ENCODE measurements around the gene DLX1. TPM values are rescaled to one million over a fixed set of nuclear protein-coding genes. Genes with fewer than 3 reads are reported as not detected.

The DLX1 gene
- total and polyA plus RNA-seq, 2 of the 8 experiments (the other 6 are each of a cell fraction or from before 2014, with no cell fraction given) = 0.11 TPM; not detected in 1

GRCh38 chr2:172049567-172050120 lies 35.7 kb upstream of the DLX1 start:
- Histone ChIP-seq H3K79me2 (ENCODE audit: control insufficient read depth in 1 of 2, insufficient read depth in 2 of 2, low read length in 2 of 2) (no peaks in the 10 kb centered on the region), H2AK5ac (ENCODE audit: low read depth, low read length) (no peak overlapping the region), H3K23ac (ENCODE audit: insufficient read length) (no peak overlapping the region), H2BK12ac (ENCODE audit: low read depth, low read length) (no peak overlapping the region), H4K8ac (ENCODE audit: extremely low read depth, insufficient read depth, low read length) (no peak overlapping the region), H3K4me3 (ENCODE audit: extremely low read depth in 1 of 4, insufficient read depth in 2 of 4, low read depth in 3 of 4, low read length in 4 of 4) (no peak overlapping the region), H3K9me3 (ENCODE audit: insufficient read depth in 2 of 2, low read depth in 1 of 2, low read length in 1 of 2) (no peaks in the 10 kb centered on the region), H2BK15ac (ENCODE audit: low read length) (no peak overlapping the region), H3K14ac (ENCODE audit: insufficient read length) (no peak overlapping the region), H3K36me3 (ENCODE audit: control insufficient read depth in 2 of 4, insufficient read depth in 4 of 4, low read length in 3 of 4) (no peaks in the 10 kb centered on the region), H4K20me1 (replicated peaks in 1 of 2; ENCODE audit: control insufficient read depth in 1 of 2, insufficient read depth in 2 of 2, low read length in 2 of 2) (no peaks in the 10 kb centered on the region), H3K79me1 (ENCODE audit: low read depth, low read length) (no peaks in the 10 kb centered on the region), H3K4ac (replicated peaks; ENCODE audit: insufficient read length, low read depth, low read length) (no peak overlapping the region), H2BK120ac (replicated peaks; ENCODE audit: low read depth, low read length) (no peak overlapping the region), H2BK5ac (ENCODE audit: low read depth, low read length) (no peak overlapping the region), H2AFZ (ENCODE audit: low read length) (no peak overlapping the region), H3K9ac (replicated peaks in 1 of 4; ENCODE audit: extremely low read depth in 1 of 4, low read depth in 3 of 4, low read length in 3 of 4) (no peak overlapping the region), H3K27ac (ENCODE audit: low read depth, low read length) (no peak overlapping the region), H3K18ac (ENCODE audit: extremely low read depth, low read length) (no peak overlapping the region), H3K23me2 (ENCODE audit: low read depth, low read length) (no peaks in the 10 kb centered on the region), H3K56ac (replicated peaks; ENCODE audit: insufficient read length, low read depth, low read length) (no peak overlapping the region), H2BK20ac (ENCODE audit: low read length) (no peak overlapping the region), H3K4me2 (ENCODE audit: insufficient read depth in 1 of 2, low read depth in 2 of 2, low read length in 2 of 2) (no peak overlapping the region), H3K27me3 (replicated peaks in 1 of 4; ENCODE audit: control insufficient read depth in 3 of 4, extremely low read depth in 1 of 4, insufficient read depth in 3 of 4, low read length in 3 of 4) (no peaks in the 10 kb centered on the region), H4K5ac (ENCODE audit: insufficient read length, low read depth, low read length) (no peak overlapping the region), H3K4me1 (replicated peaks in 1 of 4; ENCODE audit: control insufficient read depth in 3 of 4, insufficient read depth in 4 of 4, low read length in 3 of 4) (no peaks in the 10 kb centered on the region; a peak in 2 of 7 replicates), H4K91ac (replicated peaks; ENCODE audit: insufficient read length, low read length) (no peak overlapping the region)
- CTCF ChIA-PET (ENCODE audit: partially characterized antibody) = interaction anchor here (1.1 to 1.2 kb wide), 2 partner anchors 10 to 63 kb away, joined by 4 read pairs; no protein-coding TSS in a partner anchor
- no peak for DNase-seq (ENCODE audit: low read depth in 1 of 2, low spot score in 2 of 2)
- no peak for FAIRE-seq
- POLR2A ChIA-PET (ENCODE audit: partially characterized antibody) = no interaction called here
- WGBS, 2 experiments (ENCODE audit: extremely low coverage in 1 of 2, insufficient coverage in 1 of 2, insufficient read length in 1 of 2, insufficient replicate concordance in 2 of 2, low coverage in 1 of 2, low lambda C conversion rate in 2 of 2, missing lambda C conversion rate in 1 of 2) = 85% methylated on average over 2 of the region's 2 CpGs; no CpG with 5 or more reads in 1 of the 2 experiments
- TF ChIP-seq CREB1 (IDR thresholded peaks at IDR 0.05) = no peak
- TF ChIP-seq KDM4A (IDR thresholded peaks at IDR 0.05; ENCODE audit: low read depth, low read length, severe bottlenecking) = no peak
- TF ChIP-seq KDM5A (IDR thresholded peaks at IDR 0.05; ENCODE audit: low read length) = no peak
- TF ChIP-seq POLR2A (IDR thresholded peaks at IDR 0.05; ENCODE audit: control extremely low read depth in 1 of 2, low read depth in 2 of 2, low read length in 2 of 2) = no peak
- TF ChIP-seq KDM1A (IDR thresholded peaks at IDR 0.05; ENCODE audit: borderline replicate concordance, low read length) = no peak
- no peak for TF ChIP-seq TAF7 (optimal IDR thresholded peaks at IDR 0.05; ENCODE audit: borderline replicate concordance, low read depth, low read length)
- no peak for TF ChIP-seq SP4 (IDR thresholded peaks at IDR 0.05; ENCODE audit: low read length)
- TF ChIP-seq POU5F1 (IDR thresholded peaks at IDR 0.05; ENCODE audit: low read depth, low read length) = no peak
- no peak for TF ChIP-seq JUN (IDR thresholded peaks at IDR 0.05; ENCODE audit: low read depth, low read length)
- no peak for TF ChIP-seq GTF2F1 (IDR thresholded peaks at IDR 0.05; ENCODE audit: borderline replicate concordance, low read depth, low read length)
- no peak for TF ChIP-seq SP1 (IDR thresholded peaks at IDR 0.05; ENCODE audit: low read depth, low read length)
- TF ChIP-seq, protein P1, sequence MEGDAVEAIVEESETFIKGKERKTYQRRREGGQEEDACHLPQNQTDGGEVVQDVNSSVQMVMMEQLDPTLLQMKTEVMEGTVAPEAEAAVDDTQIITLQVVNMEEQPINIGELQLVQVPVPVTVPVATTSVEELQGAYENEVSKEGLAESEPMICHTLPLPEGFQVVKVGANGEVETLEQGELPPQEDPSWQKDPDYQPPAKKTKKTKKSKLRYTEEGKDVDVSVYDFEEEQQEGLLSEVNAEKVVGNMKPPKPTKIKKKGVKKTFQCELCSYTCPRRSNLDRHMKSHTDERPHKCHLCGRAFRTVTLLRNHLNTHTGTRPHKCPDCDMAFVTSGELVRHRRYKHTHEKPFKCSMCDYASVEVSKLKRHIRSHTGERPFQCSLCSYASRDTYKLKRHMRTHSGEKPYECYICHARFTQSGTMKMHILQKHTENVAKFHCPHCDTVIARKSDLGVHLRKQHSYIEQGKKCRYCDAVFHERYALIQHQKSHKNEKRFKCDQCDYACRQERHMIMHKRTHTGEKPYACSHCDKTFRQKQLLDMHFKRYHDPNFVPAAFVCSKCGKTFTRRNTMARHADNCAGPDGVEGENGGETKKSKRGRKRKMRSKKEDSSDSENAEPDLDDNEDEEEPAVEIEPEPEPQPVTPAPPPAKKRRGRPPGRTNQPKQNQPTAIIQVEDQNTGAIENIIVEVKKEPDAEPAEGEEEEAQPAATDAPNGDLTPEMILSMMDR (IDR thresholded peaks at IDR 0.05; ENCODE audit: control extremely low read depth in 1 of 3, insufficient read depth in 1 of 3, low read depth in 1 of 3, low read length in 3 of 3) = no peak

All from H1 (cell line).